Panc1 (cell line): ENCODE results near the gene TECR. TPM values are rescaled to one million over a fixed set of nuclear protein-coding genes. Genes with fewer than 3 reads are reported as not detected.

Source experiments
- ATAC-seq: fragments of 200-7000 bp; cut with Tn5 transposase; 2 replicates; pipeline ENCODE4 v1.9.1; 2020; ENCODE audit warnings: mild to moderate bottlenecking, moderate library complexity
- BruUV-seq: library from RNA; stranded (reverse); fragments of 400-500 nt; replicated peaks from 2 replicates; lab custom pipeline; 2021; lab: Mats Ljungman, UMichigan
- CTCF ChIA-PET: fragments of 300-600 bp; sonication (Branson Sonifier 250); formaldehyde crosslinking; loops from one replicate; lab custom pipeline; 2022; ENCODE audit warnings: antibody characterized with exemption; lab: Charles Lee
- POLR2A ChIA-PET: fragments of 300-600 bp; sonication (Branson Sonifier 250); formaldehyde crosslinking; loops from one replicate; lab custom pipeline; 2022; ENCODE audit warnings: antibody characterized with exemption; lab: Charles Lee
- DNase-seq: peaks from one replicate; pipeline ENCODE4 v3.0.0-alpha.2; 2010; ENCODE audit warnings: low read depth, low spot score
- H3K27ac ChIP-seq: 2 replicates; pipeline ENCODE4 v1.5.1; 2011; ENCODE audit warnings: mild to moderate bottlenecking, low read length, inconsistent platforms
- H3K27me3 ChIP-seq: fragments of 200-500 bp; sonication (Bioruptor generic); 2 replicates; pipeline ENCODE4 v1.6.0; 2014; ENCODE audit warnings: low read length, inconsistent platforms; ENCODE audit not compliant: control insufficient read depth, insufficient read depth
- H3K36me3 ChIP-seq: fragments of 200-500 bp; sonication (Bioruptor generic); 2 replicates; pipeline ENCODE4 v1.5.1; 2014; ENCODE audit warnings: inconsistent platforms, mild to moderate bottlenecking, low read length, moderate library complexity; ENCODE audit not compliant: control insufficient read depth, insufficient read depth
- H3K4me1 ChIP-seq: 2 replicates; pipeline ENCODE4 v1.5.1; 2011; ENCODE audit warnings: inconsistent platforms, mild to moderate bottlenecking, low read length, moderate library complexity; ENCODE audit not compliant: control insufficient read depth, insufficient read depth
- H3K4me3 ChIP-seq, 2 experiments: 2 replicates each; pipeline ENCODE4 v1.5.1; 2011 to 2012; ENCODE audit warnings: low read depth in 2 of 2, low read length in 2 of 2, mild to moderate bottlenecking in 2 of 2, inconsistent platforms in 1 of 2, moderate library complexity in 1 of 2
- H3K9me3 ChIP-seq: fragments of 200-500 bp; sonication (Bioruptor generic); 2 replicates; pipeline ENCODE4 v1.5.1; 2014; ENCODE audit warnings: low read depth, mild to moderate bottlenecking, inconsistent platforms, low read length, moderate library complexity; ENCODE audit not compliant: control insufficient read depth, insufficient read depth
- CTCF ChIP-seq: fragments of 450-650 bp; IDR thresholded peaks from 2 replicates; pipeline ENCODE4 v1.5.1; 2017; ENCODE audit warnings: mild to moderate bottlenecking
- POLR2AphosphoS5 ChIP-seq: IDR thresholded peaks from 2 replicates; pipeline ENCODE4 v1.6.1; 2012; ENCODE audit warnings: mild to moderate bottlenecking, low read depth, low read length, moderate library complexity
- REST ChIP-seq, 2 experiments: IDR thresholded peaks; 2 replicates each; pipeline ENCODE4 v1.6.1; 2011 to 2012; ENCODE audit warnings: low read depth in 2 of 2, control low read depth in 1 of 2, low read length in 1 of 2, mild to moderate bottlenecking in 1 of 2, moderate library complexity in 1 of 2; ENCODE audit not compliant: insufficient read depth in 1 of 2
- SIN3A ChIP-seq: IDR thresholded peaks from 2 replicates; pipeline ENCODE4 v1.6.1; 2012; ENCODE audit warnings: low read depth, mild to moderate bottlenecking, low read length, moderate library complexity, borderline replicate concordance; ENCODE audit not compliant: insufficient read depth
- TCF7L2 ChIP-seq: IDR thresholded peaks from 2 replicates; pipeline ENCODE4 v1.6.1; 2011; ENCODE audit warnings: mild to moderate bottlenecking, low read depth, low read length, inconsistent platforms
- in situ Hi-C: cut with HindIII; loops from 2 replicates; pipeline ENCODE4 v1.10.0; 2016; ENCODE audit warnings: low sequenced_read_pairs, low pct_unique_long_range_greater_than_20kb
- intact Hi-C: fragments of 100-400 bp; cut with micrococcal nuclease; formaldehyde crosslinking; loops from one replicate; pipeline ENCODE4 v1.10.0; 2022; ENCODE audit not compliant: unreplicated experiment
- total RNA-seq: library from RNA; stranded (reverse); gene quantifications from one replicate; pipeline ENCODE4 v1.2.1, GENCODE V29; 2021; ENCODE audit not compliant: unreplicated experiment

Gene TECR
- total RNA-seq, 1 experiment from 2014 or later = 233 TPM

- DNase-seq (no peak), ATAC-seq (no peak)
- Histone ChIP-seq H3K36me3 (no peaks in the 10 kb centered on the region; the same call in 1 of the 2 replicates), H3K4me1 (peaks cover 22% of the 10 kb centered on the region), H3K4me3 (no peak overlapping the region), H3K27ac (no peak overlapping the region), H3K9me3 (no peaks in the 10 kb centered on the region), H3K27me3 (no peaks in the 10 kb centered on the region)
- in situ Hi-C loops (no loop called here), intact Hi-C loops (no loop called here)
- no TSS peak for BruUV-seq
- POLR2A ChIA-PET = no interaction called here
- TF ChIP-seq SIN3A (no peak), CTCF (no peak), POLR2AphosphoS5 (no peak), REST (IDR thresholded peaks at IDR 0.05; ENCODE audit: insufficient read depth in 1 of 2, low read depth in 2 of 2, low read length in 1 of 2) (no peak), TCF7L2 (no peak)
- CTCF ChIA-PET = interaction anchor here (0.5 to 1.1 kb wide), 5 partner anchors 81 to 401 kb away, joined by 3 to 9 read pairs (median 4); no protein-coding TSS in a partner anchor
Measured at GRCh38 chr19:14480700-14481079, 48.7 kb upstream of the TECR start.

GRCh38 chr19:14482172-14482941 lies 47.0 kb upstream of the TECR start:
- no peak for TF ChIP-seq SIN3A
- no peak for TF ChIP-seq CTCF
- TF ChIP-seq TCF7L2 = no peak
- TF ChIP-seq REST (IDR thresholded peaks at IDR 0.05; ENCODE audit: insufficient read depth in 1 of 2, low read depth in 2 of 2, low read length in 1 of 2) = no peak
- TF ChIP-seq POLR2AphosphoS5 = no peak
- in situ Hi-C loops = no loop called here
- Histone ChIP-seq H3K4me1 (peaks cover 7% of the 10 kb centered on the region), H3K27me3 (no peaks in the 10 kb centered on the region), H3K4me3 (no peak overlapping the region), H3K27ac (no peak overlapping the region), H3K36me3 (no peaks in the 10 kb centered on the region; the same call in 1 of the 2 replicates), H3K9me3 (no peaks in the 10 kb centered on the region)
- no peak for ATAC-seq
- POLR2A ChIA-PET = no interaction called here
- intact Hi-C loops = no loop called here
- CTCF ChIA-PET = no interaction called here
- DNase-seq = no peak
- BruUV-seq = no TSS peak
